ENCODE data around the gene GPT2. TPM values are rescaled to one million over a fixed set of nuclear protein-coding genes. Genes with fewer than 3 reads are reported as not detected.
"Not testable (repeated sequence)": the region's sequence is repeated elsewhere in the genome, so short reads cannot be mapped to it uniquely, and the experiment has no call there.

GPT2 gene
- polyA plus RNA-seq, 3 donors = 24.8 to 31.6 (median 30.8) TPM

DNA sequence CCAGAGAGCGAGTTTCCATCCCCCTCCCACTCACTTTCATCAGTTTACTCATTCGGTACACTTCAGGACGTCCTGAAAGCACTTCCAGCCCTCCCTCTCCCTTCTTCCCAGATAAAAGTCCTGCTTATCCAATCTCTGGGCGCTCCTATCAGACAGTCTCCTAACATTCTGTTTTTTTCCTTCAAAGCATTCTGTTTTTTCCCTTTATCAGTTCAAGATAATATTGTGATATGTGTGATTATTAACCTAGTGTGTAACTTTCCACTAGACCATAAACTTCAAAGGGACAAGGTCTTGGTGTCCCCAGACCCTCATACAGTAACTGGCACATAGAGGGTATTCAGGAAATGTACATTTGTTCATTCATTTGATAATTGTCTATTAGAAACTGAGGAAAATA, 28.8 kb upstream of the GPT2 start:
- no peak for DNase-seq (ENCODE audit: extremely low read depth in 1 of 11, low read depth in 9 of 11, low spot score in 4 of 11)

GRCh38 chr16:46857368-46857945, 26.7 kb upstream of the GPT2 start:
- DNase-seq (ENCODE audit: extremely low read depth in 1 of 11, low read depth in 9 of 11, low spot score in 4 of 11) = peak in 10 of 11 donors; percentile 37 to 68 (median 59)

- DNase-seq (ENCODE audit: extremely low read depth in 1 of 11, low read depth in 9 of 11, low spot score in 4 of 11) = no peak
These were observed 26.0 kb upstream of the GPT2 start for GRCh38 chr16:46858151-46858550.

DNA sequence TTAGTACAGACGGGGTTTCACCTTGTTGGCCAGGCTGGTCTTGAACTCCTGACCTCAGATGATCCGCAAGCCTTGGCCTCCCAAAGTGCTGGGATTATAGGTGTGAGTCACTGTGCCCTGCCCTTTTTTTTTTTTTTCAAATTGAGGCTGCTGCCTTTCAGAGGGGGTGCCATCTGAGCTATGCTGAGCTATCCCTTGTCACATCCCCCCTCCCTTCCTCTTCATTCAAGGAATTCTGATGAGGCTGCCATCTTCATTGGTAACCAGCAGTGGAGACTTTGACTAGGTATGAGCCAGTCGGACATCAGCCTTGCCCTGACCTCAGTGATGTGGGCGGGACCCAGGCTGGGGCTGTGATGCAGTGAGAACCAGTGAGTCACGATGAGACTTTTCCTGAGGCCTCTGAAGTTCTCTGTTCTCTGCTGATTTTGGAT, 24.4 kb upstream of the GPT2 start:
- no peak for DNase-seq (ENCODE audit: extremely low read depth in 1 of 11, low read depth in 9 of 11, low spot score in 4 of 11)

GRCh38 chr16:46862555-46863447, 21.4 kb upstream of the GPT2 start:
- no peak for DNase-seq (ENCODE audit: extremely low read depth in 1 of 11, low read depth in 9 of 11, low spot score in 4 of 11)

- DNase-seq (ENCODE audit: extremely low read depth in 1 of 11, low read depth in 9 of 11, low spot score in 4 of 11) = no peak
These were observed 17.9 kb upstream of the GPT2 start for GRCh38 chr16:46866286-46866685.

- not testable (repeated sequence) for DNase-seq (ENCODE audit: extremely low read depth in 1 of 11, low read depth in 9 of 11, low spot score in 4 of 11)
These were observed 16.7 kb upstream of the GPT2 start for GRCh38 chr16:46867486-46867885.

DNA sequence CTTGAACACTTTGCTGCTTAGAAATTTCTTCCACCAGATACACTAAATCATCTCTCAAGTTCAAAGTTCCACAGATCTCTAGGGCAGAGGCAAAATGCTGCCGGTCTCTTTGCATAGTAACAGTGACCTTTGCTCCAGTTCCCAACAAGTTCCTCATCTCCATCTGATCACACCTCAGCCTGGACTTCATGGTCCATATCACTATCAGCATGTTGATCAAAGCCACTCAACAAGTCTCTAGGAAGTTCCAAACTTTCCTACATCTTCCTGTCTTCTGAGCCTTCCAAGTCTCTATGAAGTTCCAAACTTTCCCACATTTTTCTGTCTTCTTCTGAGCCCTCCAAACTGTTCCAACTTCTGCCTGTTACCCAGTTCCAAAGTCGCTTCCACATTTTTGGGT, 15.3 kb upstream of the GPT2 start:
- not testable (repeated sequence) for DNase-seq (ENCODE audit: extremely low read depth in 1 of 11, low read depth in 9 of 11, low spot score in 4 of 11)

DNA sequence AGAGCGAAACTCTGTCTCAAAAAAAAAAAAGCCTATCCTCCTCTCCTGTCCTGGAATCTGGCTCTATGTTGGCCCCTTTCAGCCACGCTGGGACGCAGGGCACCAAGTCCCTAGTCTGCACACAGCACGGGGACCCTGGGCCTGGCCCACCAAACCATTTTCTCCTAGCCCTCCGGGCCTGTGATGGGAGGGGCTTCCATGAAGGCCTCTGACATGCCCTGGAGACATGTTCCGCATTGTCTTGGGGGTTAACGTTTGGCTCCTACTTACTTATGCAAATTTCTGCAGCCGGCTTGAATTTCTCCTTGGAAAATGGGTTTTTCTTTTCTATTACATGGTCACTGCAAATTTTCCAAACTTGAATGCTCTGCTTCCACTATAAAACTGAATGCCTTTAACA, 12.6 kb upstream of the GPT2 start:
- no peak for DNase-seq (ENCODE audit: extremely low read depth in 1 of 11, low read depth in 9 of 11, low spot score in 4 of 11)

DNA sequence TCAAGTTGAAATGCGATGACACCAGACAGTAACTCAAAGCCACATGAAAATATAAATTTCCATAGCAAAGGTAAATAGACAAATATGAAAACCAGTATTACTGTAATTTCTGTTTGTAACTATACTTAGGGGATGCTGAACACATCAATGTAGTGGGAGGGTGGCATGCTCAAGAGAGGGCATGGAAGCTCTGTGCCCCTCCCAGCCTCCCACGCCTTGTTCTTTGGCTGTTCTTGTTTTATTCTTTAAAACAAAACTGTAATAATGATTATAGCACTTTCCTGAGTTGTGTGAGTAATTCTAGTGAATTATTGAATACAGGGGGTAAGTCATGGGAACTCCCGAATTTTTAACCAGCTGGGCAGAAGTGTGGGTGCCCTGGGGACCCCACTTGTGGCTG, 11.0 kb upstream of the GPT2 start:
- no peak for DNase-seq (ENCODE audit: extremely low read depth in 1 of 11, low read depth in 9 of 11, low spot score in 4 of 11)

DNA sequence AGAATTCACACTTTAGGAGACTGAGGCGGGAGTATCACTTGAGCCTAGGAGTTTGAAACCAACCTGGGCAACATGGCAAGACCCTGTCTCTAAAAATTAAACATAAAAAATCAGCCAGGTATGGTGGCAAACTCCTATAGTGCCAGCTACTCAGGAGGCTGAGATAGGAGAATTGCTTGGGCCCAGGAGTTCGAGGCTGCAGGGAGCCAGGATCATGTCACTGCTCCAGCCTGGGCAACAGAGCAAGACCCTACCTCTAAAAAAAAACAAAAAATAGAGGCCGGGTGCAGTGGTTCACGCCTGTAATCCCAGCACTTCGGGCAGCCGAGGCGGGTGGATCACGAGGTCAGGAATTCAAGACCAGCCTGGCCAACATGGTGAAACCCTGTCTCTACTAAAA, 8.9 kb upstream of the GPT2 start:
- DNase-seq (ENCODE audit: extremely low read depth in 1 of 11, low read depth in 9 of 11, low spot score in 4 of 11) = no peak

GRCh38 chr16:46882304-46882939, 1.7 kb upstream of the GPT2 start:
- no peak for DNase-seq (ENCODE audit: extremely low read depth in 1 of 11, low read depth in 9 of 11, low spot score in 4 of 11)

DNA sequence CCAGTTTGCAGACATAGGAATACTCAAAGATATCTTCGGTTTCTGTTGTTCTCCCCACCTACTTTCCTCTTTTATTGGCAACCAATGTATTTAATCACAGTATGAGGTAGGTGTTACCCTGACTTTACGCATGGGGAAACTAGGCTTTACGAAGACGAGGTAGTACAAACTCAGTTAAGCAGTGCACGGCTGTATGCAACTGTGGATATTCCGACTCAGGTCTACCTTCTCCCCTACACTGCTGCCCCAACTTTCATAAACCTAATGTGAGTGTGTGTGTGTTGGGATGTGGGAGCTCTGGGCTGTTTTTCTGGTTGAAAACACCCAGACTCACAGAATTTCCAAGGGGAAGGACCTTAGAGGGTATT, 1.2 kb upstream of the GPT2 start:
- no peak for DNase-seq (ENCODE audit: extremely low read depth in 1 of 11, low read depth in 9 of 11, low spot score in 4 of 11)

- DNase-seq (ENCODE audit: extremely low read depth in 1 of 11, low read depth in 9 of 11, low spot score in 4 of 11) = no peak
These were observed 841 bp upstream of the GPT2 start for GRCh38 chr16:46883353-46883689.

DNA sequence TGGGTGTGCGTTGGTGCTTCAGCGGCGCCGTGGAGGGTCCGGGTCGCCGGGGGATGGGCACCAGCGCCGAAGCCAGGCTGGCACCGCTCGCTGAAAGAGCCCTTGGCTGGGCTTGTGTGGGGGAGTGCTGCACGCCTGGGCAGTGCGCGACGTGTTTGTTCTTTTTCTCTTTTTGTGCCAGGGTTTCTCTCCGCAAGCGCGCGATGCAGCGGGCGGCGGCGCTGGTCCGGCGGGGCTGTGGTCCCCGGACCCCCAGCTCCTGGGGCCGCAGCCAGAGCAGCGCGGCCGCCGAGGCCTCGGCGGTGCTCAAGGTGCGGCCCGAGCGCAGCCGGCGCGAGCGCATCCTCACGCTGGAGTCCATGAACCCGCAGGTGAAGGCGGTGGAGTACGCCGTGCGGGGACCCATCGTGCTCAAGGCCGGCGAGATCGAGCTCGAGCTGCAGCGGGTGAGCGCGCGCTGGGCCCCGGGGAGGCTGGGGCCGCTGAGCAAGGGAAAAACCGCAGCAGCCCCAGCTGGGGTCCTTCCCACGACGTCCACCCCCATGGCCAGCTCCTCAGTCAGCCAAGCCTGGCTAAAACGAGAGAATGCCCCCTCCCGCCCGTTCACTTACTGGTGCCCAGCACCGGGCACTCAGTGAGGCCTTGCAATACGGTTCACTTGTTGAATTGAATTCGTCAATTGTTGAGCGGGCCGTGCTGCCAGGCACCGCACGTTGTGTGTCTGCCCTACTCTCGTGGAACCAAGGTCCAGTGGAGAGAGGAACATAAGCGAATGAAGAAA, 541 bp downstream of the GPT2 start:
- DNase-seq (ENCODE audit: extremely low read depth in 1 of 11, low read depth in 9 of 11, low spot score in 4 of 11) = peak in 1 of 11 donors; percentile 15

DNA sequence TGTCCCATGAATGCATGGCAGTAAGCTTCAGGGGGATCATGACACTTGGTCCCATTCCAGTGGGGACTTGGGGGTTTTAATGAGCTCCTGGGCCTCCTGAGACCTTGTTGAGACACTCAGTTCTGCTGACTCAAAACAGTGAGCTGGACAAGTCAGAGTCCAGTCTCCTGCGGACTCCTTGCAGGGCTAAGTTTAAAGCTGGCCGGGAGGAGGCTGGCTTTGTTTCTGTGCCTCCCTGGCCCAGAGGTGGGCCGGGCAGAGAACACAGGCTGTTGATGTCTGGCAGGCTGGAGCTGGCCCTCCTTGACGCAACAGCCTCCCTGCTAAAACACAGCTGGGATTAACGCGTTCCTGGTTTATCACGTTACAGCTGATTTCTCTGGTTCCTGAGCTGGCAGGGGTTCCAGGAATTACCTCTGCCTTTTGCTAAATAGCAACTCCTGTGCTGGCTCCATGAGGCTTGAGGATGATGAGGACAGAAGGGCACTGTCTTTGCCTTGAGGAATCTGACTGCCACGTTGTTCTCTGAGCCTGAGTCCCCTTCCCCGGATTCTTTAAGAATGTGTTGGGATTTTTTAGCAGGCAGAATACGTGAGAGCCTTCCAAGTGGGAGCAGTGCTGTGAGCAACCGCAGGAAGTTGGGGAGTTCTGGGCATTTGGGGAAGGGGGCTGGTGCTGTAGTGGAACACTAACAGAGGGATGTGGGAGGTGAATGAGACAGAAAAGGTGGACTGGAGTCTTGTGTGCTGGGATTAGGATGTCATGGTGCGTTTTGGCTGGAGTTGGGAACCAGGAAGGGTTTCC, 2.0 kb downstream of the GPT2 start:
- peak in 1 of 11 donors; percentile 17 for DNase-seq (ENCODE audit: extremely low read depth in 1 of 11, low read depth in 9 of 11, low spot score in 4 of 11)

GRCh38 chr16:46886764-46887523, 2.8 kb downstream of the GPT2 start:
- DNase-seq (ENCODE audit: extremely low read depth in 1 of 11, low read depth in 9 of 11, low spot score in 4 of 11) = no peak

DNA sequence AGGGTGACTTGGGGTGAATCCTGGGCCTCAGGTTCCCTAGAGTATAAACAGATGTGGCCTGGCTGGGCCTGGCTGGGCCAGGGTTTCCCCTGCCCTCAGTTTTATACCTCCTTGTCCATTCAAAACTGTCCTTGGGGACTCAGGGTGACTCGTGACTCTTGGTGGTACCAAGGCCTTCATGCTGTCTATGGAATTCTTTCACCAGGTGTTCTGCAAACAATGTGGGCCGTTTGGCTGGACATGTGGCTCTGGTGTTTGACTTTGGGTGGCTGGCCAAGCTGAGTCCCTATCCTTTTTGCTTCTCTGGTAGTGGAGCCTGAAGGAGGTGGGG, 3.3 kb downstream of the GPT2 start:
- no peak for DNase-seq (ENCODE audit: extremely low read depth in 1 of 11, low read depth in 9 of 11, low spot score in 4 of 11)

All from renal cortex interstitium (tissue), 11 donors.